GM12872 (cell line): ENCODE data around the gene UGT1A9.

Experiments used
- TF ChIP-seq, protein P1 (sequence below): IDR thresholded peaks from 3 replicates; pipeline ENCODE4 v1.5.1; 2011; ENCODE audit warnings: low read depth, mild to moderate bottlenecking, low read length, moderate library complexity; ENCODE audit not compliant: insufficient read depth

UGT1A9 gene

DNA sequence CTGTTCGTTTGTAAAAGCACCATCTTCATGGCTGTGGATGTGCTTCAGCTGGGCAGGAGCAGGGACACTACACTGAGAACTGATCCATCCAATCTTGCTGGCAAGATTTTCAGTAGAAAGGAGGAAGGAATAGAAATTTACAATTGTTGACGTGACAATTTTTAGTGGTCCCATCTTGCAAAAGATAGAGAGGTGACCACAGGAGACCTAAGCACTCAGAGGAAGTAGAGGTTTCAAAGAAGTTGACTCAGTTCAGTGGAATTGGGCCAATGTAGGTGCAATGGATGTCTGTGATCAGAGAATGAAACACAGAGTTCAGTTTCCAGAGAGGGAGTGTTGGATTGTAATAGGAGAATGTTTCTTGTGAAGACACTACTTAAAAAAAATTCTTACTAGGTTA is 42.4 kb downstream of the UGT1A9 start:
- TF ChIP-seq, protein P1, sequence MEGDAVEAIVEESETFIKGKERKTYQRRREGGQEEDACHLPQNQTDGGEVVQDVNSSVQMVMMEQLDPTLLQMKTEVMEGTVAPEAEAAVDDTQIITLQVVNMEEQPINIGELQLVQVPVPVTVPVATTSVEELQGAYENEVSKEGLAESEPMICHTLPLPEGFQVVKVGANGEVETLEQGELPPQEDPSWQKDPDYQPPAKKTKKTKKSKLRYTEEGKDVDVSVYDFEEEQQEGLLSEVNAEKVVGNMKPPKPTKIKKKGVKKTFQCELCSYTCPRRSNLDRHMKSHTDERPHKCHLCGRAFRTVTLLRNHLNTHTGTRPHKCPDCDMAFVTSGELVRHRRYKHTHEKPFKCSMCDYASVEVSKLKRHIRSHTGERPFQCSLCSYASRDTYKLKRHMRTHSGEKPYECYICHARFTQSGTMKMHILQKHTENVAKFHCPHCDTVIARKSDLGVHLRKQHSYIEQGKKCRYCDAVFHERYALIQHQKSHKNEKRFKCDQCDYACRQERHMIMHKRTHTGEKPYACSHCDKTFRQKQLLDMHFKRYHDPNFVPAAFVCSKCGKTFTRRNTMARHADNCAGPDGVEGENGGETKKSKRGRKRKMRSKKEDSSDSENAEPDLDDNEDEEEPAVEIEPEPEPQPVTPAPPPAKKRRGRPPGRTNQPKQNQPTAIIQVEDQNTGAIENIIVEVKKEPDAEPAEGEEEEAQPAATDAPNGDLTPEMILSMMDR: no peak

DNA sequence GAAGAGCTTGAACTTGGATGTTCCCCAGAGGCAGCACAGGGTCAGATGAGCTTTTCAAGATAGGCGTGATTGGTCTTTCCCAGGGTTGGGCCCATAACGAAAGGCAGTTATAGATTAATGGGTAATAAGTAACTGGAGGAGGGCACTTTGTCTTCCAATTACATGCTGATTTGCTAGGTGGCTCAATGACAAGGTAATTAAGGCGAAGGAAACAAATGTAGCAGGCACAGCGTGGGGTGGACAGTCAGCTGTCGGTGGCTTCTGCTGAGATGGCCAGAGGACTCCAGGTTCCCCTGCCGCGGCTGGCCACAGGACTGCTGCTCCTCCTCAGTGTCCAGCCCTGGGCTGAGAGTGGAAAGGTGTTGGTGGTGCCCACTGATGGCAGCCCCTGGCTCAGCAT is 46.9 kb downstream of the UGT1A9 start, which contains the start of gene UGT1A4:
Gene UGT1A4 (plus strand): TSS at position 185 of the 400 bp plus-strand sequence. CDS start 85 bp downstream, at position 270.
- TF ChIP-seq, protein P1: no peak

DNA sequence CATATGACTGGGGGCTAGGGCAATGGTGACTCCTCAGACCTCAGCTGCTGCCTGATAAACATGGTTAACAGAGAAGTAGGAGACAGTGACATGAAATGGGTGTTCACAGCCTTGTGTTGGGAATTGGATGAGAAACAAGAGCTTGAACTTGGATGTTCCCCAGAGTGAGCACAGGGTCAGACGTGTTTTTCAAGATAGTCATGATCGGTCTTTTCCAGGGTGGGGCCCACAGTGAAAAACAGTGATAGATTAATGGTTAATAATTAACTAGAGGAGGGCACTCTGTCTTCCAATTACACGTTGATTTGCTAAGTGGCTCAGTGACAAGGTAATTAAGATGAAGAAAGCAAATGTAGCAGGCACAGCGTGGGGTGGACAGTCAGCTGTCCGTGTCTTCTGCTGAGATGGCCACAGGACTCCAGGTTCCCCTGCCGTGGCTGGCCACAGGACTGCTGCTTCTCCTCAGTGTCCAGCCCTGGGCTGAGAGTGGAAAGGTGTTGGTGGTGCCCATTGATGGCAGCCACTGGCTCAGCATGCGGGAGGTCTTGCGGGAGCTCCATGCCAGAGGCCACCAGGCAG is 57.1 kb downstream of the UGT1A9 start, which contains the start of gene UGT1A3:
Gene UGT1A3 (plus strand): TSS at position 320 of the 579 bp plus-strand sequence. CDS start 85 bp downstream, at position 405.
- TF ChIP-seq, protein P1: no peak

DNA sequence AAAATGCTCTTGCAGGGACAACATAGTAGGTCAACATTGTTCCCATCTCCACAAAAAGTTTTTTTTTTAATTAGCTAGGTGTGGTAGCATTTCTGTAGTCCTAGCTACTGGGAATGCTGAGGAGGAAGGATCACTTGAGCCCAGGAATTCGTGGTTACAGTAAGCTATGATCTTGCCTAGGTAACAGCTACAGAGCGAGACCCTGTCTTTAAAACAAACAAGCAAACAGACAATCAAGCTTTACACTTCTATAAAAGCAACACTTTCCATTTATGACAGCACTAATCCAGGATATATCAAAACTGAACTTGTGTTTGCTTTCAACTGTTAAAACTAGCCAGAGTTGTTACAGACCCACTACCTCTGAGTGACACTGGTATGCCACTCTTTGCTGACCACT is 69.2 kb downstream of the UGT1A9 start:
- TF ChIP-seq, protein P1: no peak

DNA sequence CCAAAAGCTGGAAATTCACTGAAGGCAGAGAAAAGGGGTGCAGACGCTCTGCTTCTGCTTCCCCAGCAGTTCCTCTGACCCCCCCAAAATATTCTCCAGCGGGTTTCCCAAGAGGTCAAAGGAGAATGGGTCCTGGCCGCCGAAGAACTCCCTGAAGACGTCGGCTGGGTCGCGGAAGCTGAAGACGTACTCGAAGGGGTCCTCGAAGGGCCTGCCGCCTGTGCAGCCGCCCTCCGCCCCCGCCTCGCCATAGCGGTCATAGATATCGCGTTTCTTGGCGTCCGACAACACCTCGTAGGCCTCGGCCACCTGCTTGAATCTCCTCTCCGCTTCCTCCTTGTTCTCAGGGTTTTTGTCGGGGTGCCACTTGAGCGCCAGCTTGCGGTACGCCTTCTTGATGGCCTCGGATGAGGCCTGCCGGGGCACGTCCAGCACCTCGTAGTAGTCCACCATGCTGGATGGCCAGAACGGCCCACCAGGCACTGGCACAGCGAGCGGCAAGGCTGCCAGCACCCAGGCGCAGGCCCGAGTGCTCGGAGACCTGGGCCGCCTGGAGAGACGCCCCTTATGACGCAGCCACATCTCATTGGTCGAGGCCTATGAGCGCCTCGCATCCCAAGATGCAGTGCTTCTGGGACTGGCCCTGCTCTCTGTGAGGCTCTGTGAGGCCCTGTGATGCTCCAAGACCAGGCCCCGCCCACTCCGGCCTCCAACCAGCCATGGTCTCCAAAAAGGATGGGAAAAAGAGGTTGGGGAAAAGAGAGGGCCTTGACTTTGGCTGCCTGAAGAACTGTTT is 72.0 kb downstream of the UGT1A9 start:
- TF ChIP-seq, protein P1: no peak

DNA sequence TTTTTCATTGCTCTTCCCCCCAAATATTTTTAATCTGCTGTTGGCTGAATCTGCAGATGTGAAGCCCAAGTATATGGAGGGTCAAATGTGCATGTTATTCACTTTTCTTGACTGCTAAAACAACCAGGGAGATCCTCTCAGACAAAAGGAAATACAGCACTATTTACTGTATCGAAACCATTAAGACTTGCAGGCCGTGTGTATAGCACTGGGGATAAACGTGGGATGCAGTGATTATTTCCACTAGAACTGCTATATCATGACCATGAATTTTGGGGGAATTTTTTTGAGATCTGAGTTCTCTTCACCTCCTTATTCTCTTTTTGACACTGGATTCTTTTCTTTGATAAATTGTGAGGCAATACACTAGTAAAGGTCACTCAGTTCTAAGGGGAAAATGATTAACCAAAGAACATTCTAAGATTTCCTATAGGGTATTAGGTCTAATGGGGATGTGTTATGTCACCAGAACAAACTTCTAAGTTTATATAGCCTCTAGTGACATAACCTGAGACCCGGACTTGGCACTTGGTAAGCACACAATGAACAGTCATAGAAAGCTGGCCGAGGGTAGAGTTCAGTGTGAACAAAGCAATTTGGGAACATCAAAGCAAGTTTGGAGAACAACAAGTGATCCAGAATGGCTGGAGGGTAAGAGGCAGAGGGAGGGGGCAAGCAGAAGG is 73.5 kb downstream of the UGT1A9 start:
- TF ChIP-seq, protein P1: no peak
